ENCODE results near the gene LHFPL3. TPM values are rescaled to one million over a fixed set of nuclear protein-coding genes. Genes with fewer than 3 reads are reported as not detected.

LHFPL3 gene
- polyA plus RNA-seq, 1 of the 3 experiments (the other 2 are of a cell fraction) = not detected

GRCh38 chr7:104621321-104621720, 292.9 kb downstream of the LHFPL3 start:
- no peak overlapping the region for H3K27ac ChIP-seq (ENCODE audit: low read depth in 2 of 2, low read length in 1 of 2)
- H2AFZ ChIP-seq (ENCODE audit: low read depth) = no peak overlapping the region
- no peaks in the 10 kb centered on the region for H3F3A ChIP-seq (replicated peaks; ENCODE audit: insufficient read depth)
- no peaks in the 10 kb centered on the region for H3K36me3 ChIP-seq (replicated peaks in 1 of 2; ENCODE audit: control insufficient read depth in 1 of 2, insufficient read depth in 2 of 2, low read length in 1 of 2)
- H3K79me2 ChIP-seq (ENCODE audit: insufficient read depth) = no peaks in the 10 kb centered on the region
- POLR2A ChIA-PET = no interaction called here
- H3K4me2 ChIP-seq = no peak overlapping the region
- WGBS (ENCODE audit: low lambda C conversion rate) = 8% methylated on average over 3 of the region's 3 CpGs
- no peak overlapping the region for H3K9ac ChIP-seq
- H3K4me3 ChIP-seq (ENCODE audit: low read depth in 2 of 2, low read length in 1 of 2) = no peak overlapping the region
- H4K20me1 ChIP-seq (ENCODE audit: insufficient read depth) = no peaks in the 10 kb centered on the region; the same call in 1 of the 2 replicates
- TF ChIP-seq GATA2 (CRISPR knock-in tag; IDR thresholded peaks at IDR 0.05) = peak; percentile 77
- TF ChIP-seq, protein P1, sequence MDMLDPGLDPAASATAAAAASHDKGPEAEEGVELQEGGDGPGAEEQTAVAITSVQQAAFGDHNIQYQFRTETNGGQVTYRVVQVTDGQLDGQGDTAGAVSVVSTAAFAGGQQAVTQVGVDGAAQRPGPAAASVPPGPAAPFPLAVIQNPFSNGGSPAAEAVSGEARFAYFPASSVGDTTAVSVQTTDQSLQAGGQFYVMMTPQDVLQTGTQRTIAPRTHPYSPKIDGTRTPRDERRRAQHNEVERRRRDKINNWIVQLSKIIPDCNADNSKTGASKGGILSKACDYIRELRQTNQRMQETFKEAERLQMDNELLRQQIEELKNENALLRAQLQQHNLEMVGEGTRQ (IDR thresholded peaks at IDR 0.05; ENCODE audit: borderline replicate concordance, low read depth, low read length) = no peak
- no peak for TF ChIP-seq TAF1 (IDR thresholded peaks at IDR 0.05; ENCODE audit: borderline replicate concordance, low read depth, low read length)
- TF ChIP-seq RCOR1 (IDR thresholded peaks at IDR 0.05; ENCODE audit: low read length) = peak; percentile 79; the same call in 1 of the 2 replicates
- peak in 1 of 2 experiments; percentile 57; a peak in 1 of 4 replicates for TF ChIP-seq EP300 (IDR thresholded peaks at IDR 0.05; ENCODE audit: borderline replicate concordance in 1 of 2, low read depth in 1 of 2, low read length in 1 of 2)
- H3K27me3 ChIP-seq (ENCODE audit: insufficient read depth) = no peaks in the 10 kb centered on the region
- CTCF ChIA-PET = interaction anchor here (0.6 to 3.0 kb wide), 3 partner anchors 22 to 227 kb away, joined by 3 to 16 read pairs (median 6); no protein-coding TSS in a partner anchor
- H3K9me2 ChIP-seq = no peaks in the 10 kb centered on the region
- no peaks in the 10 kb centered on the region for H3K9me3 ChIP-seq
- peaks cover 0 to 16% of the 10 kb centered on the region in 2 experiments; a peak in 2 of 4 replicates for H3K4me1 ChIP-seq (ENCODE audit: control insufficient read depth in 1 of 2, insufficient read depth in 2 of 2, low read depth in 1 of 2, low read length in 1 of 2)
- no peak for DNase-seq

- no peak for DNase-seq
- POLR2A ChIA-PET = no interaction called here
Measured at GRCh38 chr7:104625956-104626355, 297.6 kb downstream of the LHFPL3 start.

More at GRCh38 chr7:104625956-104626355, 297.6 kb downstream of the LHFPL3 start:
- no peaks in the 10 kb centered on the region for H3K27me3 ChIP-seq (ENCODE audit: insufficient read depth)
- peaks cover 0 to 50% of the 10 kb centered on the region in 2 experiments; a peak in 2 of 4 replicates for H3K4me1 ChIP-seq (ENCODE audit: control insufficient read depth in 1 of 2, insufficient read depth in 2 of 2, low read depth in 1 of 2, low read length in 1 of 2)
- TF ChIP-seq, protein P1 (IDR thresholded peaks at IDR 0.05; ENCODE audit: borderline replicate concordance, low read depth, low read length) = no peak
- TF ChIP-seq ELF1 (IDR thresholded peaks at IDR 0.05) = no peak
- TF ChIP-seq, protein P2, sequence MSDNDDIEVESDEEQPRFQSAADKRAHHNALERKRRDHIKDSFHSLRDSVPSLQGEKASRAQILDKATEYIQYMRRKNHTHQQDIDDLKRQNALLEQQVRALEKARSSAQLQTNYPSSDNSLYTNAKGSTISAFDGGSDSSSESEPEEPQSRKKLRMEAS (IDR thresholded peaks at IDR 0.05; ENCODE audit: low read depth) = no peak
- TF ChIP-seq EZH2phosphoT487 (IDR thresholded peaks at IDR 0.05; ENCODE audit: borderline replicate concordance, low read depth) = no peak
- TF ChIP-seq FOXJ3 (CRISPR knock-in tag; IDR thresholded peaks at IDR 0.05) = no peak
- no peak for TF ChIP-seq MXI1 (IDR thresholded peaks at IDR 0.05; ENCODE audit: low read depth, low read length)
- TF ChIP-seq JUND (IDR thresholded peaks at IDR 0.05) = no peak
- TF ChIP-seq FOXM1 (IDR thresholded peaks at IDR 0.05; ENCODE audit: low read depth) = no peak
- TF ChIP-seq, protein P3, sequence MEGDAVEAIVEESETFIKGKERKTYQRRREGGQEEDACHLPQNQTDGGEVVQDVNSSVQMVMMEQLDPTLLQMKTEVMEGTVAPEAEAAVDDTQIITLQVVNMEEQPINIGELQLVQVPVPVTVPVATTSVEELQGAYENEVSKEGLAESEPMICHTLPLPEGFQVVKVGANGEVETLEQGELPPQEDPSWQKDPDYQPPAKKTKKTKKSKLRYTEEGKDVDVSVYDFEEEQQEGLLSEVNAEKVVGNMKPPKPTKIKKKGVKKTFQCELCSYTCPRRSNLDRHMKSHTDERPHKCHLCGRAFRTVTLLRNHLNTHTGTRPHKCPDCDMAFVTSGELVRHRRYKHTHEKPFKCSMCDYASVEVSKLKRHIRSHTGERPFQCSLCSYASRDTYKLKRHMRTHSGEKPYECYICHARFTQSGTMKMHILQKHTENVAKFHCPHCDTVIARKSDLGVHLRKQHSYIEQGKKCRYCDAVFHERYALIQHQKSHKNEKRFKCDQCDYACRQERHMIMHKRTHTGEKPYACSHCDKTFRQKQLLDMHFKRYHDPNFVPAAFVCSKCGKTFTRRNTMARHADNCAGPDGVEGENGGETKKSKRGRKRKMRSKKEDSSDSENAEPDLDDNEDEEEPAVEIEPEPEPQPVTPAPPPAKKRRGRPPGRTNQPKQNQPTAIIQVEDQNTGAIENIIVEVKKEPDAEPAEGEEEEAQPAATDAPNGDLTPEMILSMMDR (IDR thresholded peaks at IDR 0.05) = no peak
- no peak for TF ChIP-seq POLR2AphosphoS5 (IDR thresholded peaks at IDR 0.05; ENCODE audit: low read depth, low read length)
- TF ChIP-seq TCF12 (IDR thresholded peaks at IDR 0.05) = no peak
- no peak for TF ChIP-seq FOSL2 (IDR thresholded peaks at IDR 0.05; ENCODE audit: borderline replicate concordance, low read depth)
- TF ChIP-seq MEF2A (IDR thresholded peaks at IDR 0.05; ENCODE audit: borderline replicate concordance, low read depth) = no peak
- no peak for TF ChIP-seq NFIC (IDR thresholded peaks at IDR 0.05; ENCODE audit: borderline replicate concordance)
- H3K27ac ChIP-seq (ENCODE audit: low read depth in 2 of 2, low read length in 1 of 2) = no peak overlapping the region
- no peak overlapping the region for H3K4me3 ChIP-seq (ENCODE audit: low read depth in 2 of 2, low read length in 1 of 2)
- H3K4me2 ChIP-seq = no peak overlapping the region
- H3K9ac ChIP-seq = no peak overlapping the region
- no peak overlapping the region for H2AFZ ChIP-seq (ENCODE audit: low read depth)
- H3F3A ChIP-seq (replicated peaks; ENCODE audit: insufficient read depth) = no peaks in the 10 kb centered on the region
- no peaks in the 10 kb centered on the region for H3K9me2 ChIP-seq
- CTCF ChIA-PET = interaction anchor here (1.0 to 1.3 kb wide), 2 partner anchors 21 to 284 kb away, joined by 3 read pairs; no protein-coding TSS in a partner anchor
- no peaks in the 10 kb centered on the region for H3K79me2 ChIP-seq (ENCODE audit: insufficient read depth)
- no peaks in the 10 kb centered on the region for H3K36me3 ChIP-seq (replicated peaks in 1 of 2; ENCODE audit: control insufficient read depth in 1 of 2, insufficient read depth in 2 of 2, low read length in 1 of 2)
- no peaks in the 10 kb centered on the region for H3K9me3 ChIP-seq
- no peaks in the 10 kb centered on the region; the same call in 1 of the 2 replicates for H4K20me1 ChIP-seq (ENCODE audit: insufficient read depth)

All from SK-N-SH (cell line).